HG02870 (cell line): ENCODE results near the gene FSTL5.
"Not testable (repeated sequence)": the region's sequence is repeated elsewhere in the genome, so short reads cannot be mapped to it uniquely, and the experiment has no call there.

Experiments
- ATAC-seq: cut with Tn5 transposase; IDR thresholded peaks from one replicate; pipeline ENCODE4 v1.9.1; 2021; ENCODE audit warnings: mild to moderate bottlenecking, moderate library complexity; ENCODE audit not compliant: unreplicated experiment

The FSTL5 gene

GRCh38 chr4:162104459-162105124 is 59.2 kb downstream of the FSTL5 start:
- ATAC-seq = no peak

GRCh38 chr4:162103908-162104307 is 59.9 kb downstream of the FSTL5 start:
- not testable (repeated sequence) for ATAC-seq

GRCh38 chr4:162102713-162103112 is 61.1 kb downstream of the FSTL5 start:
- no peak for ATAC-seq

GRCh38 chr4:162101337-162101736 is 62.5 kb downstream of the FSTL5 start:
- no peak for ATAC-seq

- no peak for ATAC-seq
Observed at GRCh38 chr4:162075726-162076125, 88.1 kb downstream of the FSTL5 start.

- no peak for ATAC-seq
Observed at GRCh38 chr4:162061214-162061613, 102.6 kb downstream of the FSTL5 start.

- no peak for ATAC-seq
Observed at GRCh38 chr4:162059656-162060055, 104.1 kb downstream of the FSTL5 start.

- ATAC-seq = no peak
Observed at GRCh38 chr4:162056990-162057389, 106.8 kb downstream of the FSTL5 start.

- no peak for ATAC-seq
Observed at GRCh38 chr4:162046135-162046534, 117.7 kb downstream of the FSTL5 start.

GRCh38 chr4:162038112-162038511 is 125.7 kb downstream of the FSTL5 start:
- ATAC-seq = no peak

GRCh38 chr4:162017863-162018262 is 145.9 kb downstream of the FSTL5 start:
- no peak for ATAC-seq

GRCh38 chr4:162016991-162017390 is 146.8 kb downstream of the FSTL5 start:
- no peak for ATAC-seq

- no peak for ATAC-seq
Observed at GRCh38 chr4:162016219-162016618, 147.6 kb downstream of the FSTL5 start.

- no peak for ATAC-seq
Observed at GRCh38 chr4:162015090-162015489, 148.7 kb downstream of the FSTL5 start.

GRCh38 chr4:162011089-162011488 is 152.7 kb downstream of the FSTL5 start:
- no peak for ATAC-seq

GRCh38 chr4:162010362-162010761 is 153.4 kb downstream of the FSTL5 start:
- no peak for ATAC-seq

GRCh38 chr4:161992317-161992716 is 171.5 kb downstream of the FSTL5 start:
- no peak for ATAC-seq

GRCh38 chr4:161991811-161992210 is 172.0 kb downstream of the FSTL5 start:
- no peak for ATAC-seq

- no peak for ATAC-seq
Observed at GRCh38 chr4:161990721-161991120, 173.1 kb downstream of the FSTL5 start.

- no peak for ATAC-seq
Observed at GRCh38 chr4:161988946-161989345, 174.9 kb downstream of the FSTL5 start.

GRCh38 chr4:161987611-161988010 is 176.2 kb downstream of the FSTL5 start:
- ATAC-seq = no peak

GRCh38 chr4:161952382-161952781 is 211.4 kb downstream of the FSTL5 start:
- no peak for ATAC-seq
